ENCODE data around the gene SNRNP70.
A peak's percentile ranks its signal among the peaks of the same experiment; 100 is the strongest.
"Not testable (repeated sequence)": the region's sequence is repeated elsewhere in the genome, so short reads cannot be mapped to it uniquely, and the experiment has no call there.

SNRNP70 gene

DNA sequence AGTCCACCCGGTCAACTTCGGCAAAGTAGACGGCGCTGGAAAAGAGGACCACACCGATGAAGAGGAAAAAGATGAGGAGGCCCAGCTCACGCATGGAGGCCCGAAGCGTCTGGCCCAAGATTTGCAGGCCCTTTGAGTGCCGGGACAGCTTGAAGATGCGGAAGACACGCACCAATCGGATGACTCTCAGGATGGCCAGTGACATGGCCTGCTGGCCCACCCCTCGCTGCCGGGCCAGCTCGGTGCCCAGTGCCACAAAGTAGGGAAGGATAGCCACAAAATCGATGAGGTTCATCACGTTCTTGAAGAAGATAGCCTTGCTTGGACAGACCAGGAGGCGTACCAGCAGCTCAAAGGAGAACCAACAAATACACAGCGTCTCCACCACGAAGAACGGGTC, 14.8 kb upstream of the SNRNP70 start:
- ChIA-PET POLR2A (interaction anchor here (0.6 kb wide), 1 partner anchor 20 kb away, joined by 4 read pairs; no protein-coding TSS in a partner anchor), CTCF (interaction anchor here (1.2 to 3.9 kb wide), 6 partner anchors 10 to 275 kb away, joined by 3 to 13 read pairs (median 4); no protein-coding TSS in a partner anchor)
- TF ChIP-seq, protein P1, sequence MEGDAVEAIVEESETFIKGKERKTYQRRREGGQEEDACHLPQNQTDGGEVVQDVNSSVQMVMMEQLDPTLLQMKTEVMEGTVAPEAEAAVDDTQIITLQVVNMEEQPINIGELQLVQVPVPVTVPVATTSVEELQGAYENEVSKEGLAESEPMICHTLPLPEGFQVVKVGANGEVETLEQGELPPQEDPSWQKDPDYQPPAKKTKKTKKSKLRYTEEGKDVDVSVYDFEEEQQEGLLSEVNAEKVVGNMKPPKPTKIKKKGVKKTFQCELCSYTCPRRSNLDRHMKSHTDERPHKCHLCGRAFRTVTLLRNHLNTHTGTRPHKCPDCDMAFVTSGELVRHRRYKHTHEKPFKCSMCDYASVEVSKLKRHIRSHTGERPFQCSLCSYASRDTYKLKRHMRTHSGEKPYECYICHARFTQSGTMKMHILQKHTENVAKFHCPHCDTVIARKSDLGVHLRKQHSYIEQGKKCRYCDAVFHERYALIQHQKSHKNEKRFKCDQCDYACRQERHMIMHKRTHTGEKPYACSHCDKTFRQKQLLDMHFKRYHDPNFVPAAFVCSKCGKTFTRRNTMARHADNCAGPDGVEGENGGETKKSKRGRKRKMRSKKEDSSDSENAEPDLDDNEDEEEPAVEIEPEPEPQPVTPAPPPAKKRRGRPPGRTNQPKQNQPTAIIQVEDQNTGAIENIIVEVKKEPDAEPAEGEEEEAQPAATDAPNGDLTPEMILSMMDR (IDR thresholded peaks at IDR 0.05; ENCODE audit: control extremely low read depth, extremely low read depth, low read depth, missing control alignments) = no peak
- DNase-seq (ENCODE audit: extremely low spot score) = no peak

- no peak for DNase-seq (ENCODE audit: extremely low spot score)
- CTCF ChIA-PET = interaction anchor here (1.6 to 3.0 kb wide), 2 partner anchors 12 to 74 kb away, joined by 4 to 13 read pairs; no protein-coding TSS in a partner anchor
- TF ChIP-seq, protein P1 (IDR thresholded peaks at IDR 0.05; ENCODE audit: control extremely low read depth, extremely low read depth, low read depth, missing control alignments) = no peak
- POLR2A ChIA-PET = no interaction called here
These were observed 13.2 kb upstream of the SNRNP70 start for GRCh38 chr19:49071860-49072547.

DNA sequence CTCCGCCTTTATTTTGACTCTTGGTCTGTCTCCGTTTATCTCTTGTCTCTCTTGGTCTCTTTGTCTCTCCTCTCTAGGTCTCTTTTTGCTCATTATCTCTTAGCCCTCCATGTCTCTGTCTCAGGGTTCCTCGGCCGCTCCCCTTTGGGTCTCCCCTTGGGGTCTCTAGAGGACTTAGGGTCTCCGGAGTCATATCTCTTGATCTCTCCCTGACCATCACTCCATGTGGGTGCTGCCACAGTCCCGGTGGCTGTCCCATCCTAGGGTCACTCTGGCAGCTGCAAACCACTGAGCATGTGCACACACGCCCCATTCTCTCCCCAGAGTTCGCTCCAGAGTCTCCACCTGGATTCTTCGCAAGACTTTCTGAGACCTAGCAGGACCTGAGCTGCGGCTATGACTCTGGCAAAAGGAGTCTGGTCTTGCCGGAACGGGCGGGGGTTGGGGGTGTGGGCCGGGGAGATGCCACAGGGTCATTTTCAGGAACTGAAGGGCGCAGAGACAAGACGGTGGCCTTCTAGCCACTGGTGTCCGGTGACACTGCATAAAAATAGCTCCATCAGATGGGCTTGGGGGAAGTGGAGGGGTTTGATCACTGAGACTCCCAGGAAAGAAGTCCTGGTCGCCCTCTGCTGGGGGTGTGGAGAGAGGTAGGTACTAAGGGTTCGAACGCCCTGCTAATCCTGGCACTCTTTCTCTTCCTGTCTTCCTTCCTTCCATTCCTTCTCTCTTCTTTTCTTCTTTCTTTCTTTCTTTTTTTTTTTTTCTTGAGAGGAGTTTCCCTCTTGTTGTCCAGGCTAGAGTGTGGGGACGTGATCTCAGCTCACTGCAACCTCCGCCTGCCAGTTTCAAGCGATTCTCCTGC, 11.5 kb upstream of the SNRNP70 start:
- TF ChIP-seq, protein P1 (IDR thresholded peaks at IDR 0.05; ENCODE audit: control extremely low read depth, extremely low read depth, low read depth, missing control alignments) = peak; percentile 12
- no peak for DNase-seq (ENCODE audit: extremely low spot score)
- POLR2A ChIA-PET = no interaction called here
- CTCF ChIA-PET = interaction anchor here (0.8 to 3.1 kb wide), 10 partner anchors 8 to 286 kb away, joined by 3 to 11 read pairs (median 3); no protein-coding TSS in a partner anchor

DNA sequence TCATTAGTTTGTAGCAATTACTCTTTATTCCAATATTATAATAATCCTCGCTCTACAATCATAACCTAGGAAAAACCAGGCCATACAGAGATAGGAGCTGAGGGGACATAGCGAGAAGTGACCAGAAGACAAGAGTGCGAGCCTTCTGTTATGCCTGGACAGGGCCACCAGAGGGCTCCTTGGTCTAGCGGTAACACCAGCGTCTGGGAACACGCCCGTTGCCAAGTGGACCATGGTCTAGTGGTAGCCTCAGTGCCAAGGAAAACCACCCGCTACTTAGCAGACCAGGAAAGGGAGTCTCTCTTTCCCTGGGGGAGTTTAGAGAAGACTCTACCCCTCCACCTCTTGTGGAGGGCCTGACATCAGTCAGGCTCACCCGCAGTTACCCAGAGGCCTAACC, 10.4 kb upstream of the SNRNP70 start:
- TF ChIP-seq, protein P1 (IDR thresholded peaks at IDR 0.05; ENCODE audit: control extremely low read depth, extremely low read depth, low read depth, missing control alignments) = peak; percentile 67
- POLR2A ChIA-PET; DNase-seq (ENCODE audit: extremely low spot score): not testable (repeated sequence)
- CTCF ChIA-PET = interaction anchor here (0.8 to 3.1 kb wide), 10 partner anchors 9 to 135 kb away, joined by 3 to 11 read pairs (median 3); partner anchors contain the start of gene LIN7B

- TF ChIP-seq, protein P1 (IDR thresholded peaks at IDR 0.05; ENCODE audit: control extremely low read depth, extremely low read depth, low read depth, missing control alignments) = no peak
- DNase-seq (ENCODE audit: extremely low spot score) = no peak
- CTCF ChIA-PET = no interaction called here
- POLR2A ChIA-PET = no interaction called here
These were observed 4.9 kb upstream of the SNRNP70 start for GRCh38 chr19:49080392-49080791.

DNA sequence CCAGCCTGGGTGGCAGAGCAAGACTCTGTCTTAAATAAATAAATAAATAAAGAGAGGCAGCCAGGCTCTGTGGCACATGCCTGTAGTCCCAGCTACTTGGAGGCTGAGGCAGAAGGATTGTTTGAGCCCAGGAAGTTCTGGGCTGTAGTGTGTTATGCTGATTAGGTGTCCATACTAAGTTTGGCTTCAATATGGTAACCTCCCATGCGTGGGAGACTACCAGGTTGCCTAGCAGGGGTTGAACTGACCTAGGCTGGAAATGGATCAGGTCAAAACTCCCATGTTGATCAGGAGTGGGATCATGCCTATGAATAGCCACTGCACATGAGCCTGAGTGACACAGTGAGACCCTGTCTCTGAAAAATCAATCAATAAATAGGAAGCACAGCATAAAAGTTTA, 4.0 kb upstream of the SNRNP70 start:
- TF ChIP-seq, protein P1 (IDR thresholded peaks at IDR 0.05; ENCODE audit: control extremely low read depth, extremely low read depth, low read depth, missing control alignments) = no peak
- ChIA-PET POLR2A (no interaction called here), CTCF (interaction anchor here (1.2 to 2.0 kb wide), 3 partner anchors 17 to 118 kb away, joined by 4 to 10 read pairs (median 7); no protein-coding TSS in a partner anchor)
- no peak for DNase-seq (ENCODE audit: extremely low spot score)
